GM19023 (cell line): ENCODE results near the gene RRAS2.

Source experiments
- ATAC-seq: cut with Tn5 transposase; IDR thresholded peaks from one replicate; pipeline ENCODE4 v1.9.1; 2021; ENCODE audit warnings: mild to moderate bottlenecking, moderate library complexity; ENCODE audit not compliant: unreplicated experiment

The RRAS2 gene

GRCh38 chr11:14230407-14230806 lies 128.6 kb downstream of the RRAS2 start:
- ATAC-seq, result no peak

DNA sequence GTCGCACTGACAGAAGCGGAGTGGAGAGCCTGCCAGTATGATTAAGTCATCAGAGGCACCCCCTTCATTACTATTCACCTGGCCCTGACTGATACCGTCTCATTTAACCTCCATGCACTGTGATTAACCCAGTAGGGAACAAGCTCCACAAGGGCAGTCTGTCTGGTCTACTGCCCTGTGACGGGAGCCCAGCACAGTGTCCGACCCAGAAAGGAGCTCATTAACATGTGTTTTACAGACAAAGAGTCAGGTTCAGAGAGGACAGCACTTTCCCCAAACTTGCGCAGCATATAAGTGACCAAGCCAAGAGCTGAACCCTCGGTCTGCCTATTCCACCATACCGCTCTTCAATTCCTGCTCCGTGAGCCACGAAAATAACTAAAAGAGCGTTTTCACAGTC lies 129.5 kb downstream of the RRAS2 start:
- no peak for ATAC-seq

GRCh38 chr11:14228356-14228755 lies 130.6 kb downstream of the RRAS2 start:
- ATAC-seq, result no peak
